Keratinocyte (primary cell): ENCODE data around the gene ST6GAL1.

Experiments used
- EZH2 ChIP-seq: IDR thresholded peaks from one replicate; pipeline ENCODE4 v1.6.1; 2012; ENCODE audit warnings: inconsistent platforms, mild to moderate bottlenecking, low read length, moderate library complexity
- TF ChIP-seq, protein P1 (sequence below), 3 experiments: IDR thresholded peaks in 1 of 3; conservative IDR thresholded peaks in 1 of 3; optimal IDR thresholded peaks in 1 of 3; 2 replicates in 2 of 3; 3 replicates in 1 of 3; pipeline versions ENCODE3 to v1.5.1; 2011; ENCODE audit warnings: low read length in 3 of 3, mild to moderate bottlenecking in 3 of 3, moderate library complexity in 2 of 3, control low read depth in 1 of 3, inconsistent platforms in 1 of 3; ENCODE audit not compliant: insufficient read depth in 2 of 3; ENCODE audit errors: extremely low read depth in 1 of 3

DNA sequence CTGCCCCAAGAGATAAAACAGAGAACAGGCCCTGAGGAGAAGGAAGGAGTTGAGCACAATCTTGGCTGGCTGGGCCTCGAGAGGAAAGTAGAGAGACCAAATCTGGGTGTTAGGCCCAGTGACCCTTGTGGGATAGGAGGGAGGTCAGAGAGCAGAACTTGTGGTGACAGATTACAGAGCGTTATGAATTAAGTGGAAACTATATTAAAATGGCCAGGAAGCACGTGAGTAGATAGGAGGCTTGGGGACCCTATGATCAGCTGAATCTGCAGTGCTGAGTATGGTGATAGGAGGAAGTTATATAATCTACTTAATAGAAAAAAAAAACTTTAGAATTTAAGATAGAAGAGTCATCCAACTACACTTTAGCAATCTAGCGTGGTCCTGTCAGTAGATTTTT, 30.0 kb downstream of the ST6GAL1 start:
- TF ChIP-seq, protein P1, sequence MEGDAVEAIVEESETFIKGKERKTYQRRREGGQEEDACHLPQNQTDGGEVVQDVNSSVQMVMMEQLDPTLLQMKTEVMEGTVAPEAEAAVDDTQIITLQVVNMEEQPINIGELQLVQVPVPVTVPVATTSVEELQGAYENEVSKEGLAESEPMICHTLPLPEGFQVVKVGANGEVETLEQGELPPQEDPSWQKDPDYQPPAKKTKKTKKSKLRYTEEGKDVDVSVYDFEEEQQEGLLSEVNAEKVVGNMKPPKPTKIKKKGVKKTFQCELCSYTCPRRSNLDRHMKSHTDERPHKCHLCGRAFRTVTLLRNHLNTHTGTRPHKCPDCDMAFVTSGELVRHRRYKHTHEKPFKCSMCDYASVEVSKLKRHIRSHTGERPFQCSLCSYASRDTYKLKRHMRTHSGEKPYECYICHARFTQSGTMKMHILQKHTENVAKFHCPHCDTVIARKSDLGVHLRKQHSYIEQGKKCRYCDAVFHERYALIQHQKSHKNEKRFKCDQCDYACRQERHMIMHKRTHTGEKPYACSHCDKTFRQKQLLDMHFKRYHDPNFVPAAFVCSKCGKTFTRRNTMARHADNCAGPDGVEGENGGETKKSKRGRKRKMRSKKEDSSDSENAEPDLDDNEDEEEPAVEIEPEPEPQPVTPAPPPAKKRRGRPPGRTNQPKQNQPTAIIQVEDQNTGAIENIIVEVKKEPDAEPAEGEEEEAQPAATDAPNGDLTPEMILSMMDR (optimal IDR thresholded peaks at IDR 0.05 in 1 of 3, IDR thresholded peaks at IDR 0.05 in 1 of 3, conservative IDR thresholded peaks at IDR 0.05 in 1 of 3; ENCODE audit: extremely low read depth in 1 of 3, insufficient read depth in 2 of 3, low read length in 3 of 3): no peak
- no peak for TF ChIP-seq EZH2
